CD4-positive, alpha-beta T cell (primary cell): Measurements from ENCODE around the gene PIK3C2G. TPM values are rescaled to one million over a fixed set of nuclear protein-coding genes. Genes with fewer than 3 reads are reported as not detected.
"Not testable (repeated sequence)": the region's sequence is repeated elsewhere in the genome, so short reads cannot be mapped to it uniquely, and the experiment has no call there.

Source experiments
- ATAC-seq: fragments of 200-7000 bp; cut with Tn5 transposase; one replicate; pipeline ENCODE4 v1.10.0; 2022; ENCODE audit warnings: mild to moderate bottlenecking; ENCODE audit not compliant: poor library complexity
- CTCF ChIA-PET: fragments of 350-600 bp; sonication (Branson Sonifier 250); formaldehyde crosslinking; loops from one replicate; lab custom pipeline; 2021; ENCODE audit warnings: antibody characterized with exemption, inconsistent platforms; lab: Charles Lee
- POLR2A ChIA-PET: fragments of 350-600 bp; sonication (Branson Sonifier 250); formaldehyde crosslinking; loops from one replicate; lab custom pipeline; 2021; ENCODE audit warnings: antibody characterized with exemption, inconsistent platforms; lab: Charles Lee
- DNase-seq, 14 experiments: peaks; one replicate each; pipeline ENCODE4 v3.0.0-alpha.2; 2013 to 2020; ENCODE audit warnings: mixed read lengths in 2 of 14
- H3K27ac ChIP-seq, 2 donors: one replicate each; pipeline versions ENCODE4 v1.5.1 to v1.7.0; 2013; ENCODE audit warnings: low read length in 2 of 2, low read depth in 1 of 2, mild to moderate bottlenecking in 1 of 2
- H3K27me3 ChIP-seq, 2 experiments: 1 replicate in 1 of 2; 2 replicates in 1 of 2; pipeline versions ENCODE4 v1.6.1 to v1.7.0; 2013; ENCODE audit warnings: low read length in 2 of 2, control low read depth in 1 of 2, mild to moderate bottlenecking in 1 of 2, moderate library complexity in 1 of 2; ENCODE audit not compliant: insufficient read depth in 2 of 2, control insufficient read depth in 1 of 2
- H3K36me3 ChIP-seq: one replicate; pipeline ENCODE4 v1.6.1; 2013; ENCODE audit warnings: low read length, control low read depth; ENCODE audit not compliant: insufficient read depth
- H3K4me1 ChIP-seq: one replicate; pipeline ENCODE4 v1.6.1; 2013; ENCODE audit warnings: low read length, control low read depth; ENCODE audit not compliant: insufficient read depth
- H3K4me3 ChIP-seq: one replicate; pipeline ENCODE4 v1.5.1; 2013; ENCODE audit warnings: mild to moderate bottlenecking, low read length, moderate library complexity
- H3K9me3 ChIP-seq, 2 experiments: 1 replicate in 1 of 2; 2 replicates in 1 of 2; pipeline versions ENCODE4 v1.6.1 to v1.7.0; 2013; ENCODE audit warnings: low read length in 2 of 2, mild to moderate bottlenecking in 2 of 2, control low read depth in 1 of 2, moderate library complexity in 1 of 2; ENCODE audit not compliant: control insufficient read depth in 1 of 2, insufficient read depth in 1 of 2
- H3K27ac Mint-ChIP-seq: one replicate; pipeline ENCODE4 v1.8.0; 2020; ENCODE audit warnings: mixed read lengths
- H3K27me3 Mint-ChIP-seq: one replicate; pipeline ENCODE4 v1.8.0; 2021; ENCODE audit warnings: mixed read lengths
- H3K36me3 Mint-ChIP-seq: one replicate; pipeline ENCODE4 v1.8.0; 2021; ENCODE audit warnings: low read depth, mixed read lengths
- H3K4me1 Mint-ChIP-seq: one replicate; pipeline ENCODE4 v1.8.0; 2021; ENCODE audit warnings: low read depth, mixed read lengths
- H3K4me3 Mint-ChIP-seq: one replicate; pipeline ENCODE4 v1.8.0; 2020; ENCODE audit warnings: mild to moderate bottlenecking, mixed read lengths
- H3K9me3 Mint-ChIP-seq: one replicate; pipeline ENCODE4 v1.8.0; 2020; ENCODE audit warnings: mixed read lengths
- CTCF ChIP-seq: fragments of 200-600 bp; IDR thresholded peaks from one replicate; pipeline ENCODE4 v1.8.0; 2022; ENCODE audit warnings: antibody characterized with exemption, mild to moderate bottlenecking
- intact Hi-C, 2 experiments: fragments of 100-400 bp; cut with DNase I in 1 of 2; cut with micrococcal nuclease in 1 of 2; formaldehyde crosslinking; loops; one replicate each; pipeline versions ENCODE4 v1.15.1 to v1.9.0; 2023 to 2025; cut with DNase I, micrococcal nuclease
- total RNA-seq, 174 experiments: library from RNA in 2 of 174; stranded (reverse) in 2 of 174; gene quantifications; one replicate each; pipeline ENCODE4 v1.2.3 and lab custom pipeline; 2021 to 2026

PIK3C2G gene
- total RNA-seq, 2 experiments from 2014 or later, result not detected

- Mint-ChIP-seq H3K9me3 (peaks cover 4% of the 10 kb centered on the region), H3K36me3 (no peaks in the 10 kb centered on the region), H3K27ac (no peak overlapping the region), H3K4me3 (no peak overlapping the region), H3K4me1 (no peaks in the 10 kb centered on the region), H3K27me3 (no peaks in the 10 kb centered on the region)
- no peak for TF ChIP-seq CTCF
- H3K27me3 ChIP-seq, result no peaks in the 10 kb centered on the region
- no peak overlapping the region for H3K4me3 ChIP-seq
- intact Hi-C loops, result no loop called here
- H3K27ac ChIP-seq, result no peak overlapping the region
- H3K9me3 ChIP-seq, result peaks cover 3 to 15% of the 10 kb centered on the region in 2 experiments
- no peak for ATAC-seq
- H3K36me3 ChIP-seq, result no peaks in the 10 kb centered on the region
- DNase-seq, result no peak
- POLR2A ChIA-PET, result no interaction called here
- no peaks in the 10 kb centered on the region for H3K4me1 ChIP-seq
- CTCF ChIA-PET, result no interaction called here
These were observed 241.2 kb downstream of the PIK3C2G start for GRCh38 chr12:18502422-18502968.

- Mint-ChIP-seq H3K27ac (no peak overlapping the region), H3K27me3 (no peaks in the 10 kb centered on the region), H3K4me1 (no peaks in the 10 kb centered on the region), H3K4me3 (no peak overlapping the region), H3K36me3 (no peaks in the 10 kb centered on the region), H3K9me3 (peaks cover 22% of the 10 kb centered on the region)
- intact Hi-C loops, result no loop called here
- Histone ChIP-seq H3K27me3 (no peaks in the 10 kb centered on the region), H3K9me3 (peaks cover 7 to 17% of the 10 kb centered on the region in 2 experiments), H3K36me3 (no peaks in the 10 kb centered on the region), H3K27ac (no peak overlapping the region), H3K4me3 (no peak overlapping the region), H3K4me1 (no peaks in the 10 kb centered on the region)
- ChIA-PET POLR2A (no interaction called here), CTCF (no interaction called here)
- no peak for ATAC-seq
- TF ChIP-seq CTCF, result no peak
- peak in 1 of 14 experiments; percentile 6 for DNase-seq
These were observed 260.1 kb downstream of the PIK3C2G start for GRCh38 chr12:18521461-18521860.

GRCh38 chr12:18522806-18523205, 261.5 kb downstream of the PIK3C2G start:
- no peaks in the 10 kb centered on the region for H3K4me1 Mint-ChIP-seq
- H3K9me3 ChIP-seq, result peaks cover 7 to 17% of the 10 kb centered on the region in 2 experiments

GRCh38 chr12:18542497-18542896, 281.2 kb downstream of the PIK3C2G start:
- H3K27me3 ChIP-seq, intact Hi-C loops, ATAC-seq, CTCF ChIA-PET, H3K4me3 Mint-ChIP-seq, H3K4me3 ChIP-seq, H3K4me1 Mint-ChIP-seq, H3K27ac ChIP-seq, H3K27ac Mint-ChIP-seq, H3K36me3 ChIP-seq, H3K36me3 Mint-ChIP-seq, POLR2A ChIA-PET, H3K4me1 ChIP-seq, DNase-seq, H3K9me3 ChIP-seq, H3K27me3 Mint-ChIP-seq: not testable (repeated sequence)
- peaks cover 13% of the 10 kb centered on the region for H3K9me3 Mint-ChIP-seq

More at GRCh38 chr12:18522806-18523205, 261.5 kb downstream of the PIK3C2G start:
- no peak for TF ChIP-seq CTCF
- H3K27ac Mint-ChIP-seq, result no peak overlapping the region
- H3K9me3 Mint-ChIP-seq, result peaks cover 23% of the 10 kb centered on the region
- no peak overlapping the region for H3K4me3 Mint-ChIP-seq
- intact Hi-C loops, result no loop called here
- Histone ChIP-seq H3K27ac (no peak overlapping the region), H3K4me1 (no peaks in the 10 kb centered on the region), H3K36me3 (no peaks in the 10 kb centered on the region), H3K4me3 (no peak overlapping the region), H3K27me3 (no peaks in the 10 kb centered on the region)
- DNase-seq (no peak), ATAC-seq (no peak)
- CTCF ChIA-PET, result no interaction called here
- no peaks in the 10 kb centered on the region for H3K36me3 Mint-ChIP-seq
- POLR2A ChIA-PET, result no interaction called here
- no peaks in the 10 kb centered on the region for H3K27me3 Mint-ChIP-seq
